SHP77 treated with DMSO at 0.1 percent for 48 hours (cell line): ENCODE results near the gene RP9.

ENCODE experiments used
- DNase-seq: peaks from one replicate; lab custom pipeline; 2025; lab: John Stamatoyannopoulos, UW

RP9 gene

GRCh38 chr7:33062023-33062781 lies 47.0 kb downstream of the RP9 start, which contains the start of gene NT5C3A:
Gene NT5C3A (minus strand): TSS chr7:33062776. CDS start chr7:33062705, 71 bp downstream.
- no peak for DNase-seq

- no peak for DNase-seq
Measured at GRCh38 chr7:33061282-33061937, 47.8 kb downstream of the RP9 start.

GRCh38 chr7:33059635-33060034 lies 49.6 kb downstream of the RP9 start:
- no peak for DNase-seq

- DNase-seq: no peak
Measured at GRCh38 chr7:33055158-33055557, 54.0 kb downstream of the RP9 start.

- DNase-seq: no peak
Measured at GRCh38 chr7:33054261-33054964, 54.8 kb downstream of the RP9 start.

- DNase-seq: no peak
Measured at GRCh38 chr7:33053721-33054120, 55.5 kb downstream of the RP9 start.

GRCh38 chr7:33050535-33051318 lies 58.5 kb downstream of the RP9 start:
- DNase-seq: peak; percentile 7

GRCh38 chr7:33048704-33049103 lies 60.5 kb downstream of the RP9 start:
- no peak for DNase-seq

GRCh38 chr7:33048257-33048656 lies 60.9 kb downstream of the RP9 start:
- DNase-seq: no peak

- no peak for DNase-seq
Measured at GRCh38 chr7:33044986-33045385, 64.2 kb downstream of the RP9 start.
